Endothelial cell of umbilical vein (primary cell): Measurements from ENCODE around the gene TENM4. TPM values are rescaled to one million over a fixed set of nuclear protein-coding genes. Genes with fewer than 3 reads are reported as not detected.

Experiments used
- BruUV-seq: library from RNA; stranded (reverse); fragments of 400-500 nt; replicated peaks from 2 replicates; lab custom pipeline; 2021; lab: Mats Ljungman, UMichigan
- CTCF ChIA-PET: fragments of 300-600, 350-600 bp; sonication (Branson Sonifier 250); formaldehyde crosslinking; loops from one replicate; lab custom pipeline; 2021; ENCODE audit warnings: antibody characterized with exemption, inconsistent platforms; lab: Charles Lee
- POLR2A ChIA-PET: fragments of 300-600, 350-600 bp; sonication (Branson Sonifier 250); formaldehyde crosslinking; loops from one replicate; lab custom pipeline; 2021; ENCODE audit warnings: antibody characterized with exemption, inconsistent platforms; lab: Charles Lee
- DNase-seq: peaks from one replicate; pipeline ENCODE4 v3.0.0-alpha.2; 2011; ENCODE audit warnings: low read depth, low spot score
- FAIRE-seq: peaks from 2 replicates; lab custom pipeline; 2011; peaks lifted over from hg19 to GRCh38; lab: Jason Lieb, UNC
- H2AFZ ChIP-seq: 2 replicates; pipeline ENCODE4 v1.6.0; 2012; ENCODE audit warnings: low read depth, low read length, control low read depth, inconsistent platforms
- H3K27ac ChIP-seq: 2 replicates; pipeline ENCODE4 v1.5.1; 2011; ENCODE audit warnings: low read depth, mild to moderate bottlenecking, control low read depth, low read length, moderate library complexity; ENCODE audit not compliant: insufficient read depth
- H3K27me3 ChIP-seq, 2 experiments: 2 replicates each; pipeline versions ENCODE4 v1.6.0 to v1.6.1; 2011; ENCODE audit warnings: low read length in 2 of 2, mixed read lengths in 1 of 2; ENCODE audit not compliant: control insufficient read depth in 2 of 2, insufficient read depth in 2 of 2
- H3K36me3 ChIP-seq, 2 experiments: 2 replicates in 1 of 2; 3 replicates in 1 of 2; pipeline ENCODE4 v1.5.1; 2011; ENCODE audit warnings: low read length in 2 of 2, mild to moderate bottlenecking in 1 of 2, moderate library complexity in 1 of 2; ENCODE audit not compliant: control insufficient read depth in 2 of 2, insufficient read depth in 2 of 2; ENCODE audit errors: extremely low read depth in 1 of 2
- H3K4me1 ChIP-seq: 3 replicates; pipeline ENCODE4 v1.5.1; 2011; ENCODE audit warnings: mild to moderate bottlenecking, low read length; ENCODE audit not compliant: control insufficient read depth, insufficient read depth; ENCODE audit errors: extremely low read depth
- H3K4me2 ChIP-seq: 2 replicates; pipeline ENCODE4 v1.6.1; 2011; ENCODE audit warnings: low read length, control low read depth, mixed read lengths; ENCODE audit not compliant: insufficient read depth
- H3K4me3 ChIP-seq, 3 experiments: fragments of 200-600 bp in 1 of 3; sonication (generic), shearing (Covaris generic) in 1 of 3; replicated peaks in 1 of 3; 2 replicates each; pipeline ENCODE4 v1.5.1; 2011 to 2016; ENCODE audit warnings: control low read depth in 3 of 3, low read length in 3 of 3, mild to moderate bottlenecking in 2 of 3, inconsistent platforms in 1 of 3, low read depth in 1 of 3, moderate library complexity in 1 of 3; ENCODE audit not compliant: insufficient read depth in 1 of 3
- H3K79me2 ChIP-seq: 2 replicates; pipeline ENCODE4 v1.6.0; 2012; ENCODE audit warnings: low read length, inconsistent platforms; ENCODE audit not compliant: control insufficient read depth, insufficient read depth
- H3K9ac ChIP-seq: replicated peaks from 2 replicates; pipeline ENCODE3; 2011; ENCODE audit warnings: low read length, control low read depth; ENCODE audit not compliant: insufficient read depth; ENCODE audit errors: extremely low read depth
- H3K9me1 ChIP-seq: replicated peaks from 3 replicates; pipeline ENCODE4 v1.6.0; 2011; ENCODE audit warnings: mild to moderate bottlenecking, low read length; ENCODE audit not compliant: control insufficient read depth, insufficient read depth; ENCODE audit errors: extremely low read depth
- H3K9me3 ChIP-seq: replicated peaks from 2 replicates; pipeline ENCODE4 v1.5.1; 2012; ENCODE audit warnings: low read length, inconsistent platforms; ENCODE audit not compliant: control insufficient read depth, insufficient read depth
- H4K20me1 ChIP-seq: replicated peaks from 2 replicates; pipeline ENCODE3; 2011; ENCODE audit warnings: mild to moderate bottlenecking, low read length; ENCODE audit not compliant: control insufficient read depth, insufficient read depth; ENCODE audit errors: extremely low read depth
- CTCF ChIP-seq, 2 donors: IDR thresholded peaks; 1 replicate in 1 of 2; 2 replicates in 1 of 2; pipeline ENCODE4 v1.5.1; 2011; ENCODE audit warnings: low read length in 2 of 2, mild to moderate bottlenecking in 2 of 2, moderate library complexity in 2 of 2, control low read depth in 1 of 2, inconsistent platforms in 1 of 2, low read depth in 1 of 2; ENCODE audit not compliant: insufficient read depth in 1 of 2; ENCODE audit errors: extremely low read depth in 1 of 2
- EZH2 ChIP-seq: IDR thresholded peaks from 2 replicates; pipeline ENCODE4 v1.6.1; 2012; ENCODE audit warnings: borderline replicate concordance, low read depth, mild to moderate bottlenecking, moderate library complexity, low read length, inconsistent platforms; ENCODE audit not compliant: severe bottlenecking
- FOS ChIP-seq: IDR thresholded peaks from 2 replicates; pipeline ENCODE4 v1.6.1; 2011; ENCODE audit warnings: mild to moderate bottlenecking, low read length, moderate library complexity, borderline replicate concordance; ENCODE audit not compliant: insufficient read depth
- GATA2 ChIP-seq: IDR thresholded peaks from 2 replicates; pipeline ENCODE4 v1.7.0; 2011; ENCODE audit warnings: low read depth, mild to moderate bottlenecking, moderate library complexity, mixed read lengths, low read length; ENCODE audit not compliant: insufficient read length, insufficient read depth
- JUN ChIP-seq: IDR thresholded peaks from 2 replicates; pipeline ENCODE4 v1.6.1; 2011; ENCODE audit warnings: borderline replicate concordance, low read depth; ENCODE audit not compliant: insufficient read length, insufficient read depth
- MAX ChIP-seq: IDR thresholded peaks from 2 replicates; pipeline ENCODE4 v1.6.1; 2011; ENCODE audit not compliant: insufficient read depth, insufficient read length
- MYC ChIP-seq: IDR thresholded peaks from one replicate; pipeline ENCODE4 v1.6.1; 2011; ENCODE audit warnings: mild to moderate bottlenecking, low read depth, low read length
- POLR2A ChIP-seq: IDR thresholded peaks from 2 replicates; pipeline ENCODE4 v1.6.1; 2012; ENCODE audit warnings: low read depth, mild to moderate bottlenecking, control low read depth, low read length
- POLR2AphosphoS5 ChIP-seq: IDR thresholded peaks from 2 replicates; pipeline ENCODE4 v1.6.1; 2012; ENCODE audit warnings: low read depth, mild to moderate bottlenecking, control low read depth, low read length, moderate library complexity; ENCODE audit not compliant: insufficient read depth
- dilution Hi-C: fragments of 300-500 bp; cut with MboI; formaldehyde crosslinking; loops from one replicate; pipeline ENCODE4 v1.15.0; 2019; ENCODE audit warnings: low sequenced_read_pairs; ENCODE audit not compliant: extremely low pct_ligation_motif_present
- intact Hi-C: fragments of 100-400 bp; cut with micrococcal nuclease; formaldehyde crosslinking; loops from one replicate; pipeline ENCODE4 v1.10.0; 2022
- polyA plus RNA-seq, 4 experiments: library from polyadenylated mRNA; depleted of rRNA in 3 of 4; stranded (reverse) in 3 of 4; unstranded in 1 of 4; fragments of >200 nt; gene quantifications; 2 replicates each; pipeline versions ENCODE4 v1.2.1 to v1.2.3, GENCODE V29; 2011 to 2012; ENCODE audit warnings: missing spikeins in 1 of 4
- total RNA-seq: library from RNA; stranded (reverse); gene quantifications from 2 replicates; pipeline ENCODE4 v1.2.3, GENCODE V29; 2021

The TENM4 gene
- total and polyA plus RNA-seq, 2 donors (not counting 3 experiments of a cell fraction or from before 2014, with no cell fraction given): 0.06 to 0.27 TPM

GRCh38 chr11:79030448-79030847 lies 410.4 kb downstream of the TENM4 start:
- POLR2A ChIA-PET: no interaction called here

More at GRCh38 chr11:79030448-79030847, 410.4 kb downstream of the TENM4 start:
- intact Hi-C loops: no loop called here
- no peaks in the 10 kb centered on the region for H3K79me2 ChIP-seq
- no peak overlapping the region for H2AFZ ChIP-seq
- no peak overlapping the region for H3K27ac ChIP-seq
- no TSS peak for BruUV-seq
- H3K4me3 ChIP-seq: no peak overlapping the region
- H3K36me3 ChIP-seq: no peaks in the 10 kb centered on the region
- peaks cover 5 to 14% of the 10 kb centered on the region in 2 experiments for H3K27me3 ChIP-seq
- no peak overlapping the region for H3K4me2 ChIP-seq
- dilution Hi-C loops: no loop called here
- no peak for TF ChIP-seq FOS
- no peak for TF ChIP-seq MAX
- no peak for TF ChIP-seq MYC
- TF ChIP-seq POLR2A: no peak
- no peak for TF ChIP-seq GATA2
- no peak for TF ChIP-seq POLR2AphosphoS5
- no peak for TF ChIP-seq EZH2
- TF ChIP-seq CTCF (IDR thresholded peaks at IDR 0.05; ENCODE audit: extremely low read depth in 1 of 2, insufficient read depth in 1 of 2, low read depth in 1 of 2, low read length in 2 of 2): no peak
- no peak for TF ChIP-seq JUN
- CTCF ChIA-PET: interaction anchor here (0.9 to 1.4 kb wide), 4 partner anchors 13 to 385 kb away, joined by 3 to 4 read pairs (median 3); no protein-coding TSS in a partner anchor
- H4K20me1 ChIP-seq: no peaks in the 10 kb centered on the region
- H3K4me1 ChIP-seq: no peaks in the 10 kb centered on the region
- no peak for DNase-seq
- H3K9me1 ChIP-seq: no peaks in the 10 kb centered on the region
- no peak for FAIRE-seq
- no peaks in the 10 kb centered on the region for H3K9me3 ChIP-seq
- no peak overlapping the region for H3K9ac ChIP-seq
